GM18502 (cell line): ENCODE results near the gene IRF2BP2.

ENCODE experiments used
- ATAC-seq: cut with Tn5 transposase; IDR thresholded peaks from one replicate; pipeline ENCODE4 v1.9.1; 2021; ENCODE audit warnings: mild to moderate bottlenecking; ENCODE audit not compliant: unreplicated experiment, poor library complexity

Gene IRF2BP2

GRCh38 chr1:234586892-234587485 is 23.0 kb downstream of the IRF2BP2 start:
- no peak for ATAC-seq

GRCh38 chr1:234586304-234586703 is 23.7 kb downstream of the IRF2BP2 start:
- ATAC-seq: no peak

- ATAC-seq: no peak
Measured at GRCh38 chr1:234585330-234586055, 24.5 kb downstream of the IRF2BP2 start.

- no peak for ATAC-seq
Measured at GRCh38 chr1:234584926-234585325, 25.1 kb downstream of the IRF2BP2 start.

- ATAC-seq: no peak
Measured at GRCh38 chr1:234584420-234584805, 25.6 kb downstream of the IRF2BP2 start.

GRCh38 chr1:234583755-234584419 is 26.1 kb downstream of the IRF2BP2 start:
- no peak for ATAC-seq

- no peak for ATAC-seq
Measured at GRCh38 chr1:234582681-234583301, 27.2 kb downstream of the IRF2BP2 start.

- no peak for ATAC-seq
Measured at GRCh38 chr1:234582186-234582585, 27.8 kb downstream of the IRF2BP2 start.

GRCh38 chr1:234581063-234581714 is 28.8 kb downstream of the IRF2BP2 start:
- no peak for ATAC-seq

GRCh38 chr1:234579967-234580366 is 30.0 kb downstream of the IRF2BP2 start:
- ATAC-seq: no peak

- ATAC-seq: no peak
Measured at GRCh38 chr1:234578735-234579134, 31.2 kb downstream of the IRF2BP2 start.

- no peak for ATAC-seq
Measured at GRCh38 chr1:234578087-234578486, 31.9 kb downstream of the IRF2BP2 start.

- ATAC-seq: no peak
Measured at GRCh38 chr1:234573711-234574299, 36.2 kb downstream of the IRF2BP2 start.

- ATAC-seq: no peak
Measured at GRCh38 chr1:234572966-234573365, 37.0 kb downstream of the IRF2BP2 start.

GRCh38 chr1:234571702-234572101 is 38.3 kb downstream of the IRF2BP2 start:
- ATAC-seq: no peak

- ATAC-seq: no peak
Measured at GRCh38 chr1:234570329-234571120, 39.5 kb downstream of the IRF2BP2 start.

- ATAC-seq: no peak
Measured at GRCh38 chr1:234568345-234568744, 41.6 kb downstream of the IRF2BP2 start.

- ATAC-seq: no peak
Measured at GRCh38 chr1:234565132-234565531, 44.8 kb downstream of the IRF2BP2 start.
